HepG2 (cell line): ENCODE data around the gene RAB3D. TPM values are rescaled to one million over a fixed set of nuclear protein-coding genes. Genes with fewer than 3 reads are reported as not detected.
A peak's percentile ranks its signal among the peaks of the same experiment; 100 is the strongest.

Experiments used
- BRCA1 ChIP-seq: sonication (generic); formaldehyde crosslinking; IDR thresholded peaks from 2 replicates; pipeline ENCODE4 v1.4.0; 2020; ENCODE audit warnings: missing genetic modification reagents
- CEBPG ChIP-seq: IDR thresholded peaks from 2 replicates; pipeline ENCODE4 v1.6.1; 2016
- CHCHD3 ChIP-seq: sonication (generic); formaldehyde crosslinking; IDR thresholded peaks from 2 replicates; pipeline ENCODE4 v1.8.0; 2022; ENCODE audit warnings: mild to moderate bottlenecking, missing genetic modification reagents, moderate library complexity
- DR1 ChIP-seq: sonication (generic); formaldehyde crosslinking; IDR thresholded peaks from 2 replicates; pipeline ENCODE4 v1.8.0; 2021; ENCODE audit warnings: mild to moderate bottlenecking, missing genetic modification reagents, inconsistent platforms
- ELK4 ChIP-seq: sonication (generic); formaldehyde crosslinking; IDR thresholded peaks from 2 replicates; pipeline ENCODE4 v1.9.0; 2021; ENCODE audit warnings: missing genetic modification reagents, borderline replicate concordance
- HNRNPH1 ChIP-seq: fragments of 200-400 bp; formaldehyde crosslinking; optimal IDR thresholded peaks from 2 replicates; pipeline ENCODE3; 2017; ENCODE audit warnings: mild to moderate bottlenecking, low read depth, low read length
- HNRNPLL ChIP-seq: fragments of 200-400 bp; formaldehyde crosslinking; IDR thresholded peaks from 2 replicates; pipeline ENCODE4 v1.6.1; 2017; ENCODE audit warnings: mild to moderate bottlenecking, low read depth, low read length; ENCODE audit not compliant: poor library complexity, severe bottlenecking
- HNRNPUL1 ChIP-seq: fragments of 200-400 bp; formaldehyde crosslinking; IDR thresholded peaks from 2 replicates; pipeline ENCODE4 v1.6.1; 2017; ENCODE audit warnings: low read depth, mild to moderate bottlenecking, low read length, moderate library complexity
- NKX3-1 ChIP-seq: sonication (generic); formaldehyde crosslinking; IDR thresholded peaks from 2 replicates; pipeline ENCODE4 v1.5.0; 2020; ENCODE audit warnings: missing genetic modification reagents
- PHF20 ChIP-seq: sonication (generic); formaldehyde crosslinking; IDR thresholded peaks from 2 replicates; pipeline ENCODE4 v1.5.0; 2020; ENCODE audit warnings: mild to moderate bottlenecking, missing genetic modification reagents
- SUZ12 ChIP-seq: fragments of 150-350 bp; IDR thresholded peaks from 2 replicates; pipeline ENCODE4 v1.6.1; 2014; ENCODE audit warnings: low read depth, low read length
- TEAD2 ChIP-seq: sonication (generic); formaldehyde crosslinking; IDR thresholded peaks from 2 replicates; pipeline ENCODE4 v1.9.0; 2021; ENCODE audit warnings: missing genetic modification reagents
- TRIM24 ChIP-seq: sonication (generic); formaldehyde crosslinking; IDR thresholded peaks from 2 replicates; pipeline ENCODE4 v1.8.0; 2022; ENCODE audit warnings: mild to moderate bottlenecking, missing genetic modification reagents
- ZNF232 ChIP-seq: sonication (generic); formaldehyde crosslinking; IDR thresholded peaks from 2 replicates; pipeline ENCODE4 v1.4.0; 2020; ENCODE audit warnings: missing genetic modification reagents, borderline replicate concordance
- ZNF253 ChIP-seq: sonication (generic); formaldehyde crosslinking; IDR thresholded peaks from 2 replicates; pipeline ENCODE4 v1.8.0; 2022; ENCODE audit warnings: mild to moderate bottlenecking, missing genetic modification reagents, borderline replicate concordance
- ZNF282 ChIP-seq: fragments of 450-650 bp; IDR thresholded peaks from 2 replicates; pipeline ENCODE4 v1.6.1; 2018; ENCODE audit not compliant: partially characterized antibody
- ZNF326 ChIP-seq: sonication (generic); formaldehyde crosslinking; IDR thresholded peaks from 2 replicates; pipeline ENCODE4 v1.4.0; 2020; ENCODE audit warnings: missing genetic modification reagents, borderline replicate concordance
- ZNF510 ChIP-seq: sonication (generic); formaldehyde crosslinking; IDR thresholded peaks from 2 replicates; pipeline ENCODE4 v1.4.0; 2020; ENCODE audit warnings: low read depth, mild to moderate bottlenecking, missing genetic modification reagents
- ZNF552 ChIP-seq: sonication (generic); formaldehyde crosslinking; IDR thresholded peaks from 2 replicates; pipeline ENCODE4 v1.9.0; 2022; ENCODE audit warnings: missing genetic modification reagents, mild to moderate bottlenecking, borderline replicate concordance
- ZNF670 ChIP-seq: sonication (generic); formaldehyde crosslinking; IDR thresholded peaks from 2 replicates; pipeline ENCODE4 v1.8.0; 2022; ENCODE audit warnings: mild to moderate bottlenecking, missing genetic modification reagents, borderline replicate concordance
- ZNF710 ChIP-seq: sonication (generic); formaldehyde crosslinking; IDR thresholded peaks from 2 replicates; pipeline ENCODE4 v1.5.0; 2020; ENCODE audit warnings: mild to moderate bottlenecking, missing genetic modification reagents, borderline replicate concordance
- ZSCAN30 ChIP-seq: sonication (generic); formaldehyde crosslinking; IDR thresholded peaks from 2 replicates; pipeline ENCODE4 v1.5.0; 2020; ENCODE audit warnings: mild to moderate bottlenecking, missing genetic modification reagents
- polyA plus RNA-seq, 8 experiments: library from polyadenylated mRNA; depleted of rRNA in 3 of 8; stranded (reverse) in 7 of 8; unstranded in 1 of 8; fragments of >200 nt; fragmentation: Illumina TruSeq in 4 of 8; extraction: Trizol in 4 of 8; gene quantifications; 2 replicates each; pipeline versions ENCODE4 v1.2.1 to v1.2.3, GENCODE V29; 2011 to 2016; ENCODE audit warnings: low read depth in 4 of 8, missing spikeins in 1 of 8, mixed read lengths in 1 of 8; ENCODE audit not compliant: insufficient read depth in 1 of 8
- total RNA-seq, 5 experiments: library from RNA; depleted of rRNA; stranded (reverse); fragments of >200 nt; fragmentation: Illumina TruSeq; extraction: Trizol; gene quantifications; 2 replicates each; pipeline ENCODE4 v1.2.3, GENCODE V29; 2016; ENCODE audit warnings: low read depth in 1 of 5
- TF ChIP-seq, protein P1 (sequence below): sonication (generic); formaldehyde crosslinking; IDR thresholded peaks from 2 replicates; pipeline ENCODE4 v1.4.0; 2020; ENCODE audit warnings: missing genetic modification reagents
- TF ChIP-seq, protein P2 (sequence below): sonication (generic); formaldehyde crosslinking; IDR thresholded peaks from 2 replicates; pipeline ENCODE4 v1.4.0; 2020; ENCODE audit warnings: low read depth, mild to moderate bottlenecking, missing genetic modification reagents

RAB3D gene
- total and polyA plus RNA-seq, 2 of the 13 experiments (the other 11 are each of a cell fraction or from before 2014, with no cell fraction given) = 2.0 to 16.1 TPM

- TF ChIP-seq, protein P1, sequence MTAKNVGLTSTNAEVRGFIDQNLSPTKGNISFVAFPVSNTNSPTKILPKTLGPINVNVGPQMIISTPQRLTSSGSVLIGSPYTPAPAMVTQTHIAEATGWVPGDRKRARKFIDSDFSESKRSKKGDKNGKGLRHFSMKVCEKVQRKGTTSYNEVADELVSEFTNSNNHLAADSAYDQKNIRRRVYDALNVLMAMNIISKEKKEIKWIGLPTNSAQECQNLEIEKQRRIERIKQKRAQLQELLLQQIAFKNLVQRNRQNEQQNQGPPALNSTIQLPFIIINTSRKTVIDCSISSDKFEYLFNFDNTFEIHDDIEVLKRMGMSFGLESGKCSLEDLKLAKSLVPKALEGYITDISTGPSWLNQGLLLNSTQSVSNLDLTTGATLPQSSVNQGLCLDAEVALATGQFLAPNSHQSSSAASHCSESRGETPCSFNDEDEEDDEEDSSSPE = no peak
- TF ChIP-seq TEAD2 = no peak
- no peak for TF ChIP-seq ZSCAN30 (CRISPR knock-in tag)
- no peak for TF ChIP-seq NKX3-1 (CRISPR knock-in tag)
- no peak for TF ChIP-seq HNRNPUL1
- no peak for TF ChIP-seq CHCHD3 (CRISPR knock-in tag)
- no peak for TF ChIP-seq ZNF510 (CRISPR knock-in tag)
- no peak for TF ChIP-seq ZNF670 (CRISPR knock-in tag)
- no peak for TF ChIP-seq HNRNPH1
- TF ChIP-seq PHF20 = no peak
- TF ChIP-seq ZNF326 (CRISPR knock-in tag) = no peak
- TF ChIP-seq ZNF282 = no peak
- no peak for TF ChIP-seq TRIM24 (CRISPR knock-in tag)
- TF ChIP-seq ZNF253 (CRISPR knock-in tag) = no peak
- TF ChIP-seq HNRNPLL = no peak
- TF ChIP-seq ZNF552 (CRISPR knock-in tag) = no peak
- no peak for TF ChIP-seq BRCA1 (CRISPR knock-in tag)
- TF ChIP-seq DR1 (CRISPR knock-in tag) = no peak
- TF ChIP-seq ZNF710 (CRISPR knock-in tag) = 0 out of 2 replicates have a peak, but pooled peaks have one; percentile 20
- TF ChIP-seq ELK4 = no peak
- peak; percentile 97 for TF ChIP-seq CEBPG
- no peak for TF ChIP-seq SUZ12
- no peak for TF ChIP-seq ZNF232
- TF ChIP-seq, protein P2, sequence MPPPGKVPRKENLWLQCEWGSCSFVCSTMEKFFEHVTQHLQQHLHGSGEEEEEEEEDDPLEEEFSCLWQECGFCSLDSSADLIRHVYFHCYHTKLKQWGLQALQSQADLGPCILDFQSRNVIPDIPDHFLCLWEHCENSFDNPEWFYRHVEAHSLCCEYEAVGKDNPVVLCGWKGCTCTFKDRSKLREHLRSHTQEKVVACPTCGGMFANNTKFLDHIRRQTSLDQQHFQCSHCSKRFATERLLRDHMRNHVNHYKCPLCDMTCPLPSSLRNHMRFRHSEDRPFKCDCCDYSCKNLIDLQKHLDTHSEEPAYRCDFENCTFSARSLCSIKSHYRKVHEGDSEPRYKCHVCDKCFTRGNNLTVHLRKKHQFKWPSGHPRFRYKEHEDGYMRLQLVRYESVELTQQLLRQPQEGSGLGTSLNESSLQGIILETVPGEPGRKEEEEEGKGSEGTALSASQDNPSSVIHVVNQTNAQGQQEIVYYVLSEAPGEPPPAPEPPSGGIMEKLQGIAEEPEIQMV (CRISPR knock-in tag) = no peak
Observed at GRCh38 chr19:11324079-11324661, 15.3 kb downstream of the RAB3D start (continued).
